Mucosa of descending colon (tissue), 3 donors: ENCODE data around the gene LDLRAD4. TPM values are rescaled to one million over a fixed set of nuclear protein-coding genes. Genes with fewer than 3 reads are reported as not detected.

Source experiments
- ATAC-seq: fragments of 200-7000 bp; cut with Tn5 transposase; one replicate; pipeline ENCODE4 v1.9.1; 2020; ENCODE audit warnings: mild to moderate bottlenecking, moderate library complexity
- DNase-seq, 3 donors: peaks; one replicate each; pipeline ENCODE4 v3.0.0-alpha.2; 2020
- H3K36me3 ChIP-seq: fragments of 200-600 bp; one replicate; pipeline ENCODE4 v1.8.0; 2021; ENCODE audit warnings: low read depth, mild to moderate bottlenecking
- H3K4me1 ChIP-seq: fragments of 200-600 bp; one replicate; pipeline ENCODE4 v1.8.0; 2021; ENCODE audit warnings: low read depth, mild to moderate bottlenecking
- H3K4me3 ChIP-seq: fragments of 200-600 bp; one replicate; pipeline ENCODE4 v1.8.0; 2021; ENCODE audit warnings: mild to moderate bottlenecking
- H3K9me3 ChIP-seq: fragments of 200-600 bp; one replicate; pipeline ENCODE4 v1.8.0; 2021; ENCODE audit warnings: mild to moderate bottlenecking
- intact Hi-C, 2 donors: fragments of 100-400 bp; cut with DNase I in 1 of 2; cut with micrococcal nuclease in 1 of 2; formaldehyde crosslinking; loops; one replicate each; pipeline versions ENCODE4 v1.11.0 to v1.11.1; 2022; cut with DNase I, micrococcal nuclease
- total RNA-seq, 3 donors: library from RNA; stranded (reverse); fragmentation: NEBNext Ultra II Directional in 2 of 3; extraction: Animal tissue kit (Norgen Biotek cat#: 25700) in 2 of 3; gene quantifications; one replicate each; pipeline versions ENCODE4 v1.2.1 to v1.2.4, GENCODE V29; 2021 to 2023
- TF ChIP-seq, protein P1 (sequence below): fragments of 200-600 bp; IDR thresholded peaks from one replicate; pipeline ENCODE4 v1.8.0; 2022; ENCODE audit warnings: antibody characterized with exemption, mild to moderate bottlenecking
- donor health status: DM: no; HTN: no; CAD: no; lungs with moderate emphysema.
- donor health status: DM: no; HTN: no; CAD: no.
- donor health status: DM: no; HTN: yes; CAD: no.

LDLRAD4 gene
- total RNA-seq, 3 donors from 2014 or later, result 36.8 to 41.0 (median 37.4) TPM

- Histone ChIP-seq H3K36me3 (no peaks in the 10 kb centered on the region), H3K9me3 (no peaks in the 10 kb centered on the region), H3K4me1 (no peaks in the 10 kb centered on the region), H3K4me3 (no peak overlapping the region)
- no peak for ATAC-seq
- intact Hi-C loops, result no loop called here
- TF ChIP-seq, protein P1, sequence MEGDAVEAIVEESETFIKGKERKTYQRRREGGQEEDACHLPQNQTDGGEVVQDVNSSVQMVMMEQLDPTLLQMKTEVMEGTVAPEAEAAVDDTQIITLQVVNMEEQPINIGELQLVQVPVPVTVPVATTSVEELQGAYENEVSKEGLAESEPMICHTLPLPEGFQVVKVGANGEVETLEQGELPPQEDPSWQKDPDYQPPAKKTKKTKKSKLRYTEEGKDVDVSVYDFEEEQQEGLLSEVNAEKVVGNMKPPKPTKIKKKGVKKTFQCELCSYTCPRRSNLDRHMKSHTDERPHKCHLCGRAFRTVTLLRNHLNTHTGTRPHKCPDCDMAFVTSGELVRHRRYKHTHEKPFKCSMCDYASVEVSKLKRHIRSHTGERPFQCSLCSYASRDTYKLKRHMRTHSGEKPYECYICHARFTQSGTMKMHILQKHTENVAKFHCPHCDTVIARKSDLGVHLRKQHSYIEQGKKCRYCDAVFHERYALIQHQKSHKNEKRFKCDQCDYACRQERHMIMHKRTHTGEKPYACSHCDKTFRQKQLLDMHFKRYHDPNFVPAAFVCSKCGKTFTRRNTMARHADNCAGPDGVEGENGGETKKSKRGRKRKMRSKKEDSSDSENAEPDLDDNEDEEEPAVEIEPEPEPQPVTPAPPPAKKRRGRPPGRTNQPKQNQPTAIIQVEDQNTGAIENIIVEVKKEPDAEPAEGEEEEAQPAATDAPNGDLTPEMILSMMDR, result no peak
- no peak for DNase-seq
Measured at GRCh38 chr18:13493725-13494124, 275.2 kb downstream of the LDLRAD4 start.

DNA sequence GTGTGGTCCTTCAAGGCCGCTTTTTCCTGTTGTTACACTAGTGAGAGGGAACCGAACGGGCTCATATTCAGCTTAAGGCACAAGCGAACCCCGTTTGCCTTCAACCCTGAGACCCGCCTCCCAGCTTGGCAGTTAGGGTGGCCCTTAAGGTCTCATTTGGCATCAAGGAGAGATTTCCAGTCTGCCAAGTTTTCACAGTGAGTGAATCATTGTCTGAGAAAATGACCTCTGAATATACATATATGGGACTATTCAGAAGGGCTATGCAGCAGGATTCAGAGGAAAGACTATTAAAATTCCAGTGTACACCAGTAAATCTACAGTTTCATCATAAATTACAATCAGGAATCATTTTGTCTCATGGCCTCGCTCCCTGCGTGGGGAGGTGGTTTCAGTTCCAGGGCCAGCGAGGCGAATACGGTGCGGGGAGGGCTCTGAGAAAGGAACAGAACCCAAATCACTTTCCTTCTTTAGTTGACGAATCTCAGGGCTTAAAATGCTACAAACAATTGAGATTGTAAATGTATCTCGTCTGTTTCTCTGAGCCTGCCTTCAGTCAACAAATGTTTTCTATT is 276.4 kb downstream of the LDLRAD4 start:
- no peaks in the 10 kb centered on the region for H3K9me3 ChIP-seq
- TF ChIP-seq, protein P1, result no peak
- peak; percentile 77 for ATAC-seq
- no peaks in the 10 kb centered on the region for H3K36me3 ChIP-seq
- intact Hi-C loops, result no loop called here
- H3K4me3 ChIP-seq, result no peak overlapping the region
- no peaks in the 10 kb centered on the region for H3K4me1 ChIP-seq
- no peak for DNase-seq

DNA sequence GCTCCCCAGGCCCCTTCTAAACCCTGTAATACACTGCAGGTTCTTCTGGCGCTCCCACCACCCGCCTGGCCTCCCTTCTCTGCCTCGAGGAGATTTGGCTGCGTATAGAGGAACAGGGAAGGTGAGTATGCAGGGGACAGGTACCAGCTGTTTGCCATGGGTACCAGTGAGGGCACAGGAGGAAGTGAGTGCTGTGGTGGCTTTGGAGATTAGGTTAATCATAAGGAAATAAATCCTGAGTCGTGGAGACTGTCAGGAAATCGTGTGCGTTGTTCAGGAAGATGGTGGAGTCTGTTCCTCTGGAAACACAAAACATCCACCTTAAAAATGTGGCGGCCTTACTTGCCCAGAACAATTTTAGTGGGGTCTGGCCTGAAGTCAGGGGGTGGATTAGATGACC is 277.4 kb downstream of the LDLRAD4 start:
- H3K4me3 ChIP-seq, result no peak overlapping the region
- no peaks in the 10 kb centered on the region for H3K4me1 ChIP-seq
- no peaks in the 10 kb centered on the region for H3K9me3 ChIP-seq
- no peaks in the 10 kb centered on the region for H3K36me3 ChIP-seq
- no peak for ATAC-seq
- intact Hi-C loops, result no loop called here
- TF ChIP-seq, protein P1, result no peak
- no peak for DNase-seq

DNA sequence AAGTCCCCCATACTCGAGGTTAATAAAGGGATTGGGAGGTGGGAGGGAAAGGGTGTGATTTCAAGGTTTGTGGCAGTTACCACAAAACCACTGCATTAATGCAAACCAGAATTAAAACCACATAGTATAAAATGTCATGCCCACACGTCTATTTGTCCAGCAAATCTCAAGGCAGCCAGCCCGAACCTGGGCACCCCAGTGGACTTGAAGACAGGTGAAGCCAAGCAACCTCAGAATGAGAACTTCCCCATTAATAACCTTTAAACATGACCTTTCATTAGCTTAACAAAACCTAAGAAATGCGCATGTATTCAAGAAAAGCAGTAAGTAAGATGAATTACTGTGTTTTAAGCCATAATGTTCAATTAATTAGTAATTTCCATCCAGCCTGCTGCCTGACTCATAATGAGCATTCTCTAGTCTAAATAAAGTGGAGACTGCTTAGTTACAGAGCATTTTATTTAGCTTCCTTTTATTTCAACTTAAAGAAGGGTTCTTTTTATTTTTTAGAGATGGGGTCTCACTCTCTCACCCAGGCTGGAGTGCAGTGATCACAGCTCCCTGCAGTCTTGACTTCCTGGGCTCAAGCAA is 278.2 kb downstream of the LDLRAD4 start:
- no peak overlapping the region for H3K4me3 ChIP-seq
- H3K9me3 ChIP-seq, result no peaks in the 10 kb centered on the region
- H3K36me3 ChIP-seq, result no peaks in the 10 kb centered on the region
- ATAC-seq, result no peak
- TF ChIP-seq, protein P1, result no peak
- no peak for DNase-seq
- intact Hi-C loops, result no loop called here
- no peaks in the 10 kb centered on the region for H3K4me1 ChIP-seq

DNA sequence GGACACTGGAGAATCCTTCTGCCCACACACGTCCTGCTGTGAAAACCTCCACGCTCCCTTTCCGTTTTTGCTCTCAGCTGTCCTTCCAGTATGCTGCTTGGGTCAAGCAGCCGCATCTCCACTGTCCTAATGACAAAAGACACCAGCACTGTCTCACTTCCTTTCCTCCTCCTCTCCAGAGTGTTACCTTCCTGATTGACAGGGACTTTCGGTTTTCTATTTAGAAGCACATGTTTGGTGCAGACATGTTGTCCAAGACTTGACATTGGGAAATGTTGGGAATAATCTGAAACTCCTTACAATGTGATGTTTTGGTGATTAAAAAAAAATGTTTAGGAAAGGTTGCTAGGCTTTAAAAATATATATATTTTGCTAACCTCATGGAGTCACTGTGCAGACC is 281.2 kb downstream of the LDLRAD4 start:
- ATAC-seq, result no peak
- no peaks in the 10 kb centered on the region for H3K4me1 ChIP-seq
- intact Hi-C loops, result no loop called here
- no peaks in the 10 kb centered on the region for H3K36me3 ChIP-seq
- H3K9me3 ChIP-seq, result no peaks in the 10 kb centered on the region
- DNase-seq, result no peak
- no peak overlapping the region for H3K4me3 ChIP-seq
- TF ChIP-seq, protein P1, result no peak
